Nephron progenitor cell (in vitro differentiated cells): Measurements from ENCODE around the gene PLVAP.

Experiments
- DNase-seq: peaks from one replicate; pipeline ENCODE4 v3.0.0; 2021
- H3K27ac Mint-ChIP-seq: 2 replicates; pipeline ENCODE4 v1.8.0; 2021; ENCODE audit warnings: mild to moderate bottlenecking, moderate library complexity, mixed read lengths
- H3K27me3 Mint-ChIP-seq: 2 replicates; pipeline ENCODE4 v1.8.0; 2021; ENCODE audit warnings: mild to moderate bottlenecking, low read depth, mixed read lengths; ENCODE audit not compliant: poor library complexity
- H3K36me3 Mint-ChIP-seq: 2 replicates; pipeline ENCODE4 v1.8.0; 2021; ENCODE audit warnings: low read depth, mixed read lengths
- H3K4me1 Mint-ChIP-seq: 2 replicates; pipeline ENCODE4 v1.8.0; 2021; ENCODE audit warnings: mixed read lengths
- H3K4me3 Mint-ChIP-seq: 2 replicates; pipeline ENCODE4 v1.8.0; 2021; ENCODE audit warnings: mild to moderate bottlenecking, moderate library complexity, mixed read lengths
- H3K9me3 Mint-ChIP-seq: 2 replicates; pipeline ENCODE4 v1.8.0; 2021; ENCODE audit warnings: mild to moderate bottlenecking, moderate library complexity, mixed read lengths
- TF ChIP-seq, protein P1 (sequence below): fragments of 200-600 bp; sonication (generic); IDR thresholded peaks from 2 replicates; pipeline ENCODE4 v1.5.0; 2021; ENCODE audit warnings: antibody characterized with exemption

PLVAP gene

DNA sequence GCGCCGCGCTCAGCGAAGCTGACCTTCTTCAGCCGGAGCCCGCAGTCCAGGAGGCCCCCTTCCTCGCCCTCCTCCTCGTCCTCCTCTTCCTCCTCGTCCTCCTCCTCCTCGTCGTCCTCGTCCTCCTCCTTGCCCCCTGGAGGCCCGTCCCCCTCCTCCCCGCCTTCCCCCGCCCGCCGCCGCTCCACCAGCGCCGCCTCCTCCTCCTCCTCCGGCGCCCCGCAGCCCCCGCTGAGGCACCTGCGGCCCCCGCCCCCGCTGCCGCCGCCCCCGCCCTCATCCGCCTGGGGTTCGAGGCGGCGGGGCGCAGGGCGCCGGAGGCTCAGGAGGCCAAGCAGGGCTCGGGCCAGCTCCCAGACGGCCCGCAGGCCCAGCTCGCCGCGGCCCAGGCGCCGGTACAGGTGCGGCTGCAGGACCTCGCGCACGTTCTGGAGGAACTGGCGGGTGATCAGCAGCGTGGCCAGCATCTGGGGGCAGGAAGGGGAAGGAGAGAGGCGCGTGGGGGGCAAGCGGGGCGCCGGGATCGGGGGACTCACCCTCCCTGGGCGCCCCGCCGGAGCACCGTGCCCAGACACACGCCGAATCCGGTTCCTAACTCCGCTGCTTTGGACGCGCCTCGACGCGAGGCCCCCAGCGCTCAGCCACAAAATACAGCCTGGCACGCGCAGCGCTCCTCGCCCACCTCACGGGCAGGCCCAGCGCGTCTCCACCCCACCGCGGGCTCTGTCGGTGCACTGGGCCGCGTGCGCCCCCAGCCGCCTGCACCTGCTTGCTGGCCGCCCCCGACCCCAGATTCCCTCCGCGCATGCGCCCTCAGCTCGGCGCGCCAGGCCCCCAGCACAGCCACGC lies 48.4 kb downstream of the PLVAP start:
- TF ChIP-seq, protein P1, sequence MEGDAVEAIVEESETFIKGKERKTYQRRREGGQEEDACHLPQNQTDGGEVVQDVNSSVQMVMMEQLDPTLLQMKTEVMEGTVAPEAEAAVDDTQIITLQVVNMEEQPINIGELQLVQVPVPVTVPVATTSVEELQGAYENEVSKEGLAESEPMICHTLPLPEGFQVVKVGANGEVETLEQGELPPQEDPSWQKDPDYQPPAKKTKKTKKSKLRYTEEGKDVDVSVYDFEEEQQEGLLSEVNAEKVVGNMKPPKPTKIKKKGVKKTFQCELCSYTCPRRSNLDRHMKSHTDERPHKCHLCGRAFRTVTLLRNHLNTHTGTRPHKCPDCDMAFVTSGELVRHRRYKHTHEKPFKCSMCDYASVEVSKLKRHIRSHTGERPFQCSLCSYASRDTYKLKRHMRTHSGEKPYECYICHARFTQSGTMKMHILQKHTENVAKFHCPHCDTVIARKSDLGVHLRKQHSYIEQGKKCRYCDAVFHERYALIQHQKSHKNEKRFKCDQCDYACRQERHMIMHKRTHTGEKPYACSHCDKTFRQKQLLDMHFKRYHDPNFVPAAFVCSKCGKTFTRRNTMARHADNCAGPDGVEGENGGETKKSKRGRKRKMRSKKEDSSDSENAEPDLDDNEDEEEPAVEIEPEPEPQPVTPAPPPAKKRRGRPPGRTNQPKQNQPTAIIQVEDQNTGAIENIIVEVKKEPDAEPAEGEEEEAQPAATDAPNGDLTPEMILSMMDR = no peak
- peak; percentile 57 for DNase-seq
- Mint-ChIP-seq H3K36me3 (peaks cover 31% of the 10 kb centered on the region), H3K27me3 (peaks cover 31% of the 10 kb centered on the region), H3K27ac (no peak overlapping the region), H3K4me3 (peak overlapping the region; percentile 64), H3K4me1 (peaks cover 35% of the 10 kb centered on the region), H3K9me3 (no peaks in the 10 kb centered on the region)

DNA sequence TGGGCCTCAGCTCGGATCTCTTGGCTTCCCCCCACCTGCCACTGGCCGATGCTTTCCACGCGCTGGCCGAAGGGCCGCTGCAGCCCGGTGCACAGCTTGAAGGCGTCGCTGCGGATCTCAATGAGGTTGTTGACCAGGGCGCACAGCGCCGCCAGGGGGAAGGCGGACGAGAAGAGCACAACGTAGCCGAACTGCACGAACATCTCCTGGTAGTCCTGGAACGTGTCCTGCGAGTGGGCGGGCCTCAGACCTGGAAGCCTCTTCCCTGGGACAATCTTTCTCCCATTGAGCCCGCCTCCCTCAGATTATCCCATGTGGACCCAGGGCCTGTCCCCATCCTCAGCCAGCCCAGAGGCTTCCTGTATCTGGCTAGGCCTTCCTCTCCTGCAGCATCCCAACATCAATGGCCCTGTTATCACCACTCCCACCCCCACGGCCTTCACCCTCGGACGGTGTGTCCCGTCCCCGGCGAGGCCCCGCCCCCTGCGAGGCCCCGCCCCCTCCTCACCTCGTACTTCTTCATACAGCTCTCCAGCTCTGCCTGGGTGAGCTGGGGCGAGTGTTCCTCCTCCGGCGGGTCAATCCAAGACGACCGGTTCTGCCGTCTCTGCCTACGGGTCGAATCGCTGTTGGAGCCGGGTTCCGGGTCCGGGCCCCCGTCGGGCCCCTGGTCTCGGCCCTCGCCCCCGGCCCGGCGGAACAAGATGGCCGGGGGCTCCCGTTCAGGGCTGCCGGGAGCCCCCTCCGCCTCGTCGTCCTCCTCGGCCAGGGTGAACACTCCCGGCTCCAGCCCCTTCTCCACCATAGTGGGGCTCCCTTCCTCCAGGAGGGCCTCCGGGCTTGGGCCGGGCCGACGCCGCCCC lies 49.3 kb downstream of the PLVAP start:
- Mint-ChIP-seq H3K9me3 (no peaks in the 10 kb centered on the region), H3K36me3 (peaks cover 26% of the 10 kb centered on the region), H3K4me3 (peak overlapping the region; percentile 87), H3K27me3 (peaks cover 27% of the 10 kb centered on the region), H3K27ac (peak overlapping the region; percentile 66), H3K4me1 (peaks cover 30% of the 10 kb centered on the region)
- peak; percentile 87 for DNase-seq
- TF ChIP-seq, protein P1 = peak; percentile 67

DNA sequence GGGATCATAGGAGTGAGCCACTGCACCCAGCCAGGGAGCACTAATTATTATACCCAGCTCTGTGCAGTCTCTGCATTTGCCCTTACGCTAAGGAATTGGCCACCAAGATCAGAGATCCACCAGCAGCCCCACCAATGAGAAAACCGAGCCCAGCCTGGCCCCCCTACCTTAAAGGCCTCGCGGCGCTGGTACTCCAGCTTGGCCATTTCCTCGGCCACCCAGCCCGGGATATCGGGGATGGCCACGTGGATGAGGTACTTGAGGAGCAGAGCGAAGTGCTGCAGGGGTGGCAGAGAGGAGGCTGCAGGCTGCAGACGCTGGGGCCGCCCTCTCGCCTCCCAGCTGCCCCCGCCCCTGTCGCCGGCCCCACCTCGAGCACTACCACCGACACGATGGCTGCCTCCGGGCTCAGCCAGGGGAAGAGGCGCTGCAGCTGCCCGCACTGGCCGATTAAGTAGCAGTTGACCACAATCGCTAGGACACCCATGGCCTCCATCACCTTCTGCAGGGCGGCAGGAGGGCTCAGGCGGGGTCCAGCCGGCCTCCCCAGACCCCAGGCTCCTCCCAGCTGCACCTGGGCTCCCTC lies 50.0 kb downstream of the PLVAP start:
- peak overlapping the region; percentile 87 for H3K4me3 Mint-ChIP-seq
- TF ChIP-seq, protein P1 = no peak
- peaks cover 25% of the 10 kb centered on the region for H3K4me1 Mint-ChIP-seq
- no peaks in the 10 kb centered on the region for H3K9me3 Mint-ChIP-seq
- DNase-seq = no peak
- H3K36me3 Mint-ChIP-seq = peaks cover 24% of the 10 kb centered on the region
- H3K27me3 Mint-ChIP-seq = peaks cover 27% of the 10 kb centered on the region
- peak overlapping the region; percentile 64 for H3K27ac Mint-ChIP-seq

DNA sequence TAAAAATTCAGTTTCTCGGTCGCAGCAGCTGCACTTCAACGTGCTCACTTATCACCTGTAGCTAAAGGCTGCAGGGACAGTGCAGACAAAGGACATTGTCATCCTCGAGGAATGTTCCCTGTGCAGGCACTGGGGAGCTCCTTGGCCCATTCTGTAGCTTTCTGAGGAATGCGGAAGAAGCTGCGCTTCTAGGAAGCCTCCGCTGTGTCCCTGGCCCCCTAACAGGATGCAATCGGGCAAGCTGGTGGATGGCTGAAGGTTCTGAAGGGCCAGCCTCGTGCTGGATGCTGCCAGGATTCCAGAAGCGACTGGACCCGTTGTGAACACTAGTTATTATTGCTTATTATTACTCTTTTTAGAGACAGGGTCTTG lies 50.6 kb downstream of the PLVAP start:
- Mint-ChIP-seq H3K27ac (no peak overlapping the region), H3K4me3 (peak overlapping the region; percentile 54)

GRCh38 chr19:17325881-17326594 lies 51.1 kb downstream of the PLVAP start:
- TF ChIP-seq, protein P1 = no peak
- no peak overlapping the region for H3K27ac Mint-ChIP-seq
- H3K9me3 Mint-ChIP-seq = no peaks in the 10 kb centered on the region
- H3K4me1 Mint-ChIP-seq = peaks cover 25% of the 10 kb centered on the region
- H3K27me3 Mint-ChIP-seq = peaks cover 24% of the 10 kb centered on the region
- DNase-seq = no peak
- peaks cover 18% of the 10 kb centered on the region for H3K36me3 Mint-ChIP-seq
- H3K4me3 Mint-ChIP-seq = peak overlapping the region; percentile 54

More for the DNA sequence above, 50.6 kb downstream of the PLVAP start:
- no peak for DNase-seq
- H3K4me1 Mint-ChIP-seq = peaks cover 25% of the 10 kb centered on the region
- TF ChIP-seq, protein P1 = no peak
- peaks cover 24% of the 10 kb centered on the region for H3K27me3 Mint-ChIP-seq
- H3K36me3 Mint-ChIP-seq = peaks cover 23% of the 10 kb centered on the region
- no peaks in the 10 kb centered on the region for H3K9me3 Mint-ChIP-seq
